ENCODE data around the gene ATP13A5.

ATP13A5 gene

GRCh38 chr3:193347521-193348501 lies 30.7 kb downstream of the ATP13A5 start:
- TF ChIP-seq ZFX (IDR thresholded peaks at IDR 0.05) (no peak), CTCF (conservative IDR thresholded peaks at IDR 0.05) (no peak)
- no peak overlapping the region for H3K27ac ChIP-seq

- TF ChIP-seq ZFX (IDR thresholded peaks at IDR 0.05), result no peak
- no peak for TF ChIP-seq CTCF (conservative IDR thresholded peaks at IDR 0.05)
- no peak overlapping the region for H3K27ac ChIP-seq
These were observed 32.3 kb downstream of the ATP13A5 start for GRCh38 chr3:193346259-193346658.

- TF ChIP-seq CTCF (conservative IDR thresholded peaks at IDR 0.05) (no peak), ZFX (IDR thresholded peaks at IDR 0.05) (no peak)
- no peak overlapping the region for H3K27ac ChIP-seq
These were observed 33.1 kb downstream of the ATP13A5 start for GRCh38 chr3:193345431-193345830.

- H3K27ac ChIP-seq, result no peak overlapping the region
- TF ChIP-seq CTCF (conservative IDR thresholded peaks at IDR 0.05) (no peak), ZFX (IDR thresholded peaks at IDR 0.05) (no peak)
These were observed 34.1 kb downstream of the ATP13A5 start for GRCh38 chr3:193344486-193344885.

- H3K27ac ChIP-seq, result no peak overlapping the region
- no peak for TF ChIP-seq CTCF (conservative IDR thresholded peaks at IDR 0.05)
- no peak for TF ChIP-seq ZFX (IDR thresholded peaks at IDR 0.05)
These were observed 34.8 kb downstream of the ATP13A5 start for GRCh38 chr3:193343726-193344222.

- no peak for TF ChIP-seq ZFX (IDR thresholded peaks at IDR 0.05)
- no peak for TF ChIP-seq CTCF (conservative IDR thresholded peaks at IDR 0.05)
- H3K27ac ChIP-seq, result no peak overlapping the region
These were observed 36.0 kb downstream of the ATP13A5 start for GRCh38 chr3:193342551-193342950.

- no peak for TF ChIP-seq ZFX (IDR thresholded peaks at IDR 0.05)
- no peak for TF ChIP-seq CTCF (conservative IDR thresholded peaks at IDR 0.05)
These were observed 43.5 kb downstream of the ATP13A5 start for GRCh38 chr3:193335031-193335430.

More at GRCh38 chr3:193335031-193335430, 43.5 kb downstream of the ATP13A5 start:
- H3K27ac ChIP-seq, result no peak overlapping the region
